Fibroblast of skin of left quadriceps (primary cell): Measurements from ENCODE around the gene MICOS13.

Experiments used
- DNase-seq, 2 experiments: peaks; one replicate each; pipeline ENCODE4 v3.0.0-alpha.2; 2013; ENCODE audit warnings: low read depth in 2 of 2

MICOS13 gene

GRCh38 chr19:5667751-5668271 lies 12.5 kb downstream of the MICOS13 start:
- no peak for DNase-seq

DNA sequence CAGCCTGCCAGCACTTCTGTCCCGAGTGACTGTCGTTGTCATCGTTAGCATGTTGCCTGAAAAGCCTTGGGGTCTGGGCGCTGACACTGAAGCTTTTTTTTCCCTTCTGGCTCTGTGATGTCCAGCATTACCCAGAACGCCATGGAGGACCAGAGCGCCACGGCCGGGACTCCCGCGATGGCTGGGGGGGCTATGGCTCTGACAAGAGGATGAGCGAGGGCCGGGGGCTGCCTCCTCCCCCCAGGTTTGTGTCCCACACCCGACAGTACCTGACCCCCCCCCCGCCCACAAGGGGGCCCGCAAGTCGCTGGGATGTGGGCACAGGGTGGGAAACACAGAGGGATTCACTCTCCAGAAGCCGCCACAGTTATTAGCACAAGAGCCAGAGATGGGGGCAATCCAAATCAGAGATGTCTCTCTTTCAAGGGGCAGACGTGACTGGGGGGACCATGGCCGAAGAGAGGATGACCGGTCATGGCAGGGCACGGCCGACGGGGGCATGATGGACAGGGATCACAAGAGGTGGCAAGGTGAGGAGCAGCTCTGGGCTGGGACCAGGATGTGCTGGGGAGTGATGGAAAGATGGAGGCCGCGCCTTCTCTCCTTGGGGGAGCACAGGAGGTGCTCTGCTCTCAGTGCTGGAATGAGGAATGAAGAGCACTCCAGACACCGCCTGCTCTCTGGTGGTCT lies 13.2 kb downstream of the MICOS13 start:
- DNase-seq = no peak

GRCh38 chr19:5665781-5666513 lies 14.4 kb downstream of the MICOS13 start:
- no peak for DNase-seq

- DNase-seq = no peak
Measured at GRCh38 chr19:5664515-5664914, 15.8 kb downstream of the MICOS13 start.

DNA sequence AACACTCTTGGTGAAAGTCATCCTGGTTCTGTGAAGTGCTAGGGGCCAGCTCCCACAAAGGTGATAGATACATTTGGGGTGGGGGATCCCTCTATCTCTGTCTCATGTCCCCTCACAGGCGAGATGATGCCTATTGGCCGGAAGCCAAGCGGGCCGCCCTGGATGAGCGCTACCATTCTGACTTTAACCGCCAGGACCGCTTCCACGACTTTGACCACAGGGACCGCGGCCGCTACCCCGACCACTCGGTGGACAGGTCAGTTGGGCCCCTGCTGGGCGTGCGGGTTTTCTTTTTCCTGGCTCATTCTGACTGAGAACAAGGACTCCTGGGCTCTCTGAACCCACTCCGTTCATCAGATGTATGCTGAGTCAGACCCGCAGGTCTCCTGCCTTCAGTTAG lies 16.4 kb downstream of the MICOS13 start:
- DNase-seq = no peak

- DNase-seq = no peak
Measured at GRCh38 chr19:5661483-5661882, 18.8 kb downstream of the MICOS13 start.

DNA sequence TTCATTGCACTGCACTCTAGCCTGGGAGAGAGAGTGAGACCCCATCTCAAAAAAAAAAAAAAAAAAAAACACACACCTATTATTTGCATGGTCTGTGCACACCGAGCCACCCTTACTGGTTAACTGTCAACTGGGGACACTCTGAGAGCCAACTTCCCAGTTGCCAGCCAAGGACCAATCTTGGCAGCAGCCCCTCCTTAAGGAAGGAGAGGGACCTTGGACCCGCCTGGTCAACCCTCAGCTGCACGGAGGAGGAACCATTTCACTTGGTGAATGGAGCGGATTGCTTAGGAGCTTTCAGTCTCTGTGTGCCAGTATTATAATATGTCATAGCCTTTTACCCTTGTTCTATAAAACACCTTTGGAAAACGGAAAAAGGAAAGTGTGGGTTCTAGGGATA lies 24.9 kb downstream of the MICOS13 start:
- no peak for DNase-seq

DNA sequence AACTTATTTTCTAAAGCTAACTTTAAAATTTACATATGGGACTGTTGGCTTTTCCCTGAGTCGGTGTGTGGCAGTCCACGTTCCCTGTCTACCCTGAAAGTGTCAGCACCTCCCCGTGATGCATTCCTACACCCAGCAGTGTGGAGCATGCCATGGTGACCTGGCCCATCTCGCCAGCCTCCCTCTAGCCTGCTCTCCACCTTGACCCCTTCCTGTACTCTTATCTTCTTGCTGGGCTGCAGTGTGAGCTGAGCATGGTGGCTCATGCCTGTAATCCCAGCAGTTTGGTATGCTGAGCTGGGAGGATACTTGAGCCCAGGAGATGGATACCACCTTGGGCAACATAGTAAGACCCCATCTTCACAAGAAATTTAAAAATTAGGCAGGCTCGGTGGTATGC lies 25.4 kb downstream of the MICOS13 start:
- DNase-seq = no peak

- DNase-seq = no peak
Measured at GRCh38 chr19:5652261-5652660, 28.1 kb downstream of the MICOS13 start.

DNA sequence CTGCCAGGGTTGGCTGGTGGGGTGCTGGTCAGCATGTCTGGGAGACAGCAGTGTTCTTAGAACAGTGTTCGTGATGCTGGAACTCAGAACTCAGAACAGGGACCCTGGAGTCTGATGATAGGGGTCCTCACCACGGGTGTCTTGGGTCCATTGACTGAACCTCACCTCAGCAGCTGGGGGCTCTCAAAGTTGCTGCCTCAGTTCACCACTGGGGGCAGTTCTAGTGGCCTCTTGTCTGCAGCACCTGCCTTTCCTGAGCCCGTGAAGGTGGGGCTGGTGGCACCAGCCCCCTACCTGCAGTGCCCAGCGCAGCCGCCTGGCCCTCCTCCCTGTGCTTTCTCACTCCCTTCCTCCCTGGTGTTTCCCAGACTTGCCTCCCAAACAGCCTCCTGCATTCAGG lies 29.0 kb downstream of the MICOS13 start:
- no peak for DNase-seq

- DNase-seq = no peak
Measured at GRCh38 chr19:5648464-5648863, 31.9 kb downstream of the MICOS13 start.

GRCh38 chr19:5646703-5647102 lies 33.6 kb downstream of the MICOS13 start:
- no peak for DNase-seq

GRCh38 chr19:5645409-5645808 lies 34.9 kb downstream of the MICOS13 start:
- no peak for DNase-seq

DNA sequence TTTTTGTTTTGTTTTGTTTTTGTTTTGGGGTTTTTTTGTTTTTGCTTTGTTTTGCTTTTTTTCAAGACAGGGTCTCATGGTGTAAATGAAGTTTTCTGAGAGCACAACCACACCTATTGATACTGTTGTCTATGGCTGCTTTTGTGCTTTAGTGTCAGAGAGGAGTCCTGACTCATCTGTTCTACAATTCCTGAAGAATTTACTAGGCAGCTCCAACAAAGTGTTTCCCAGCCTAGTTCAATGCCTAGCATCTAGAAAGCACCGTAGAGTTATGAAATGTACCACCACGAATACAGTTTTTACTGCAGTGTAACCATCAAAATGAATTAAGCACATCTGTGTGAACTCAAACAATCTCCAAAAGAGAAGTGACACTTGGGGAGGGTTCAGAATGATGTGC lies 36.3 kb downstream of the MICOS13 start:
- no peak for DNase-seq

DNA sequence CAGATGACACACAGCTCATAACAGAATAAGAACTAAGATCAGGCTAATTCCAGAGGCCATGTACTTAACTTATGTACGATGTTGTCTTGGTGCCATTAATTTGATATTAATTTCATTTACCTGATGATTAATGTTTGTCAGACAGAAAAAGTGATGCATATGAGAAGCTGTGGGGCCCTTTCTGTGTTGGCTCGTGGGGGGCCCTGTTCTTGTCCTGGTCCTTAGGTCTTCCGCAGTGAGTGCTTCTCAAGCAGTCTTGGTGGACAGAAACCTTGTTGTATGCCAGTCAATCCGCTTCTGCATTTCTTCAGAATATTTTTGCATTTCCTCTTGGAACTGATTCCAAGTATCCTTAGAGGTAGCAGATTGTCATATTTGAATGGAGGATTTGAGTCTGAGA lies 37.3 kb downstream of the MICOS13 start:
- DNase-seq = no peak

GRCh38 chr19:5642204-5642603 lies 38.1 kb downstream of the MICOS13 start:
- DNase-seq = no peak

DNA sequence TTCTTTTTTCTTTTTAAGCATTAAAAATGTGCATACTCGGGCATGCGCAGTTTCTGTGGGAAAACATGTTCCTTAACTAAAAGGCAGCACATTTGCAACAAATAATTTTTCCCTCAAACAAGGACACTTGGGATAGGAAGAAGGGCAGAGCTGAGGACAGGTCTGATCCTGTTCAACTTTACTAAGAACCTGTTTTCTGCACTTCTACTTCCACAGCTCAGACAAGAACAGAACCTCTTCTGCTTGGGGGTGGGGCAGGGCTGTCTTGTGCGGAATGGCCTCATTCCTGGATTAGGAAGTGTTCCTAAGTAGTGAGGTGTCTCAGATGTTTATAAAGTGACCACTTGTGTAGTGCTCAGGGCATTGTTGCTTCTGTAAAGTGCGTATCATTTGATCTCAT lies 39.1 kb downstream of the MICOS13 start:
- no peak for DNase-seq

DNA sequence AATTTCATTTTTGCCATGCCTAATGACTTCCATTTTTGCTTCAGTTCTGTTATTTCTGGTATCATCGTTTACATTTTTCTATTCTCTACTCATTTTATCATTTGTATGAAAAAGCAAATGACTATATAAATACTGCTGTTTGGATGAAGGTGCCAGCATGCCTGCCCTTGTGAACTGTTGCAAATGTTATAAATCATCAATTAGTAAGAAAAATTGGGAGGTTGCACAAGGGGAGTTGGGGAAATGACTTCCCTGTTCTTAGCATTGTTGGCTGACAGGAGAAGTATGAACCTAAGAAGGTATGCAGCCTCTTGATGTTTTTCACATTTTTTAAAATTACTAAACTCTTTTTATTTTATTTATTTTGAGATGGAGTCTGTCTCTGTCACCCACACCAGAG lies 42.3 kb downstream of the MICOS13 start:
- no peak for DNase-seq

- DNase-seq = no peak
Measured at GRCh38 chr19:5635427-5635826, 44.9 kb downstream of the MICOS13 start.

GRCh38 chr19:5632657-5633056 lies 47.7 kb downstream of the MICOS13 start:
- no peak for DNase-seq

DNA sequence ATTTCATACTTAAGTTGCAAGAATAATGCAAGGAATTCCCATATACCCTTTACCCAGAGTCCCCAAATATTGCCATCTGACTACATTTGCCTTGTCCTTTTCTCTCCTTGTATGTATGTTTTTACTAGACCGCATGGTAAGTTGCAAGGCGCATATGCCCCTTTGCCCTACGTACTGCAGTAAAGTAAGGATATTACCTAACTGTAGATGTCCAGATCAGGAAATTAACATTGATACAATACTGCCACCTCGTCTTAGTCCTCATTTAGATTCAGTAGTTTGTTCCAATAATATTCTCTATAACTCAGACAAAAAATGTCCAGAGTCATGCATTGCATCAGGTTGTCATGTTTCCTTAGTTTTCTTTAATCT lies 48.1 kb downstream of the MICOS13 start:
- DNase-seq = no peak

DNA sequence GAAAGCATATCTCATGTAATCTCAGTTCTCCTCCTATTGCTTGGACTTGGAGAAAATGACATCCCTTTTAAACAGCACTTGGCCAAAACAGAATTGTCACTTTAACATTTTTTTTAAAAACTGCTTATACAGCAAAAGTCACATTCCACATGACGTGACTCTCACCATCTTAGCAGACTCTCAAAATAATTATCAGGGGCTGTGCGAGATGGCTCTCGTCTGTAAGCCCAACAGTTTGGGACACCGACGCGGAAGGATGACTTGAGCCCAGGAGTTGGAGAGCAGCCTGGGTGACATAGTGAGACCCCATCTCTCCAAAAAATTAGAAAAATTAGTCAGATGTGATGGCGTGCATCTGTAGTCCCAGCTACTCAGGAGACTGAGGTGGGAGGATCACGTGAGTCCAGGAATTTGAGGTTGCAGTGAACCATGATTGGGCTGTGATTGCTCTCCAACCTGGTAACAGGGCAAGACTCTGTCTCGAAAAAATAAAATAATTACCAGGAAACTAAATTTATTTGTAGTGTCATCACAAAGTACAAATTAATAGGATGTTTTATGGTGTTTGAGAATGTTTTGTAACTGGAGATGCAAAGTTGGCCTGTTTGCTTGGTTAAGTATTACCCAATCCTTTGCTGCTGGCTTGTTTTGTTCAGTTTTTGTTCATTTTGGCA lies 48.6 kb downstream of the MICOS13 start:
- no peak for DNase-seq

DNA sequence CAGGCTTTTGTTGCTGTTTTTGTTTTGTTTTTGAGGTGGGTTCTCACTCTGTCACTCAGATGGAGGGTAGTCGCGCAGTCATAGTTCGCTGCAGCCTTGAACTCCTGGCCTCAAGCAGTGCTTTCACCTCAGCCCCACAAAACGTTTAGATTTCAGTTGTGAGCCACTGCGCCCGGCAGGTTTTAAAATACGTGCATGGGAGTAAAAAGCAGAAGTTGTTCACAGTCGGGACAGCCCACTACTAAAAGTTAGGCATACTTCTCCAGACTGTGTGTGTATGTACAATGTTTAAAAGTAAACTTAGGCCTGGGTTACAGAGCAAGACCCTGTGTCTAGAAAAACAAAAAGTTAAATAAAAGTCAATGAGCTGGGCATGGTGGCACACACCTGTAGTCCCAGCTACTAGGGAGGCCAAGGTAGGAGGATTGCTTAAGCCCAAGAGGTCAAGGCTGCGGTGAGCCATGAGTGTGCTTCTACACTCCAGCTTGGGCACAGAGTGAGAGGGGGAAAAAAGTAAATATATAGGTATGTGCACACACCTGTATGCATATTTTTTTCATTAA lies 51.3 kb downstream of the MICOS13 start:
- no peak for DNase-seq
